ENCODE data around the gene LSAMP. TPM values are rescaled to one million over a fixed set of nuclear protein-coding genes. Genes with fewer than 3 reads are reported as not detected.

Gene LSAMP
- total and polyA plus RNA-seq, 2 of the 8 experiments (the other 6 are each of a cell fraction or from before 2014, with no cell fraction given), result 1.8 to 5.7 TPM

DNA sequence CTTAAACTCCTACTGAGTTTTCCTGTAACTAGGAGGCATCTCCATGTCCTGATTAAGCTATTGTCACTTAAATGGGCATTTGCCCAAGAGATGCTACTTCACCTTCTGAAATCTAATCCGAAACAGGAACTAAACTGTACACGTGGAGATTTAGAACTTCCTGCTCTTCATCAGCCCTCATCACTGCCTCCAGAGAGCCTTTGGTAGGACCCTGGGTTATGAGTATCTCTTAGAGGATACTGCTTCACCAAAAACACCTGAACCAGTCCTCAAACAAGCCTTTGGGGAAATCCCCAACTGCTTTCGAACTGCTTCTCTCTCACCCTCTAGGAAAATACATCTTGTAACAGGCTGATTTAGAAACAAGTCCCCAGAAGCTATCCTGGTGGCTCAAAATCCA, 501.7 kb downstream of the LSAMP start (continued):
- TF ChIP-seq TAF1 (IDR thresholded peaks at IDR 0.05; ENCODE audit: low read depth, low read length), result no peak
- TF ChIP-seq, protein P1, sequence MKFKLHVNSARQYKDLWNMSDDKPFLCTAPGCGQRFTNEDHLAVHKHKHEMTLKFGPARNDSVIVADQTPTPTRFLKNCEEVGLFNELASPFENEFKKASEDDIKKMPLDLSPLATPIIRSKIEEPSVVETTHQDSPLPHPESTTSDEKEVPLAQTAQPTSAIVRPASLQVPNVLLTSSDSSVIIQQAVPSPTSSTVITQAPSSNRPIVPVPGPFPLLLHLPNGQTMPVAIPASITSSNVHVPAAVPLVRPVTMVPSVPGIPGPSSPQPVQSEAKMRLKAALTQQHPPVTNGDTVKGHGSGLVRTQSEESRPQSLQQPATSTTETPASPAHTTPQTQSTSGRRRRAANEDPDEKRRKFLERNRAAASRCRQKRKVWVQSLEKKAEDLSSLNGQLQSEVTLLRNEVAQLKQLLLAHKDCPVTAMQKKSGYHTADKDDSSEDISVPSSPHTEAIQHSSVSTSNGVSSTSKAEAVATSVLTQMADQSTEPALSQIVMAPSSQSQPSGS (IDR thresholded peaks at IDR 0.05; ENCODE audit: low read length), result no peak
- TF ChIP-seq, protein P2, sequence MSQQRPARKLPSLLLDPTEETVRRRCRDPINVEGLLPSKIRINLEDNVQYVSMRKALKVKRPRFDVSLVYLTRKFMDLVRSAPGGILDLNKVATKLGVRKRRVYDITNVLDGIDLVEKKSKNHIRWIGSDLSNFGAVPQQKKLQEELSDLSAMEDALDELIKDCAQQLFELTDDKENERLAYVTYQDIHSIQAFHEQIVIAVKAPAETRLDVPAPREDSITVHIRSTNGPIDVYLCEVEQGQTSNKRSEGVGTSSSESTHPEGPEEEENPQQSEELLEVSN (IDR thresholded peaks at IDR 0.05), result no peak

Data from H1 (cell line).